IMR-90 (cell line): ENCODE data around the gene KMT2D.

Experiments
- CEBPB ChIP-seq: IDR thresholded peaks from 2 replicates; pipeline ENCODE4 v1.6.1; 2012; ENCODE audit warnings: low read depth, low read length, improper control_type of control experiment
- POLR2A ChIP-seq: IDR thresholded peaks from 2 replicates; pipeline ENCODE4 v1.6.1; 2012; ENCODE audit warnings: mild to moderate bottlenecking, low read depth, low read length
- RFX5 ChIP-seq: IDR thresholded peaks from 2 replicates; pipeline ENCODE4 v1.8.0; 2012; ENCODE audit warnings: low read depth, mild to moderate bottlenecking, low read length, moderate library complexity
- TF ChIP-seq, protein P1 (sequence below): conservative IDR thresholded peaks from 2 replicates; pipeline ENCODE4 v1.5.1; 2012; ENCODE audit warnings: mild to moderate bottlenecking, low read depth, low read length, improper control_type of control experiment
- TF ChIP-seq, protein P2 (sequence below): fragments of 150-350 bp; IDR thresholded peaks from 2 replicates; pipeline ENCODE4 v1.6.1; 2016; ENCODE audit warnings: low read depth, mild to moderate bottlenecking, low read length, moderate library complexity, borderline replicate concordance

DNA sequence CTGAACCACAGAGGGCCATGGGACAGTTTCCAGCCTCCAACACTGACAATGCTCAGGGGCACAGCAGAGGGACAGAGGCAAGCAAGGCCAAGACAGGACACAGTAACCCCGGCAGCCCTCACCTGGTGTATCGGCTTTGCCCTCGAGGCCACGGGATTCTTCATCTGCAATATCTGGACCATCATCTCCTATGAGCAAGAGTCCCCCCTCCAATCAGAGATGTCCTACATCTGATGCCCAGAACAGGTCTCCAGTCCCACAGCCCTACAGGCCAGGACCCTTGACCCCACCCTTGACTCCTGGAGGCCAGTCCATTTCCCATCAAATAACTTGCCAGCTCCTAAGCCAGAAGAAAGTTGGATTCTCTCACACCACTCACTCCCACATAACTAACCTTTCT lies 17.4 kb downstream of the KMT2D start:
- TF ChIP-seq, protein P1, sequence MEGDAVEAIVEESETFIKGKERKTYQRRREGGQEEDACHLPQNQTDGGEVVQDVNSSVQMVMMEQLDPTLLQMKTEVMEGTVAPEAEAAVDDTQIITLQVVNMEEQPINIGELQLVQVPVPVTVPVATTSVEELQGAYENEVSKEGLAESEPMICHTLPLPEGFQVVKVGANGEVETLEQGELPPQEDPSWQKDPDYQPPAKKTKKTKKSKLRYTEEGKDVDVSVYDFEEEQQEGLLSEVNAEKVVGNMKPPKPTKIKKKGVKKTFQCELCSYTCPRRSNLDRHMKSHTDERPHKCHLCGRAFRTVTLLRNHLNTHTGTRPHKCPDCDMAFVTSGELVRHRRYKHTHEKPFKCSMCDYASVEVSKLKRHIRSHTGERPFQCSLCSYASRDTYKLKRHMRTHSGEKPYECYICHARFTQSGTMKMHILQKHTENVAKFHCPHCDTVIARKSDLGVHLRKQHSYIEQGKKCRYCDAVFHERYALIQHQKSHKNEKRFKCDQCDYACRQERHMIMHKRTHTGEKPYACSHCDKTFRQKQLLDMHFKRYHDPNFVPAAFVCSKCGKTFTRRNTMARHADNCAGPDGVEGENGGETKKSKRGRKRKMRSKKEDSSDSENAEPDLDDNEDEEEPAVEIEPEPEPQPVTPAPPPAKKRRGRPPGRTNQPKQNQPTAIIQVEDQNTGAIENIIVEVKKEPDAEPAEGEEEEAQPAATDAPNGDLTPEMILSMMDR, result no peak
- TF ChIP-seq RFX5 (no peak), CEBPB (no peak), POLR2A (no peak)
- TF ChIP-seq, protein P2, sequence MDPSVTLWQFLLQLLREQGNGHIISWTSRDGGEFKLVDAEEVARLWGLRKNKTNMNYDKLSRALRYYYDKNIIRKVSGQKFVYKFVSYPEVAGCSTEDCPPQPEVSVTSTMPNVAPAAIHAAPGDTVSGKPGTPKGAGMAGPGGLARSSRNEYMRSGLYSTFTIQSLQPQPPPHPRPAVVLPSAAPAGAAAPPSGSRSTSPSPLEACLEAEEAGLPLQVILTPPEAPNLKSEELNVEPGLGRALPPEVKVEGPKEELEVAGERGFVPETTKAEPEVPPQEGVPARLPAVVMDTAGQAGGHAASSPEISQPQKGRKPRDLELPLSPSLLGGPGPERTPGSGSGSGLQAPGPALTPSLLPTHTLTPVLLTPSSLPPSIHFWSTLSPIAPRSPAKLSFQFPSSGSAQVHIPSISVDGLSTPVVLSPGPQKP, result no peak
